ENCODE data around the gene ITSN1.

DNA sequence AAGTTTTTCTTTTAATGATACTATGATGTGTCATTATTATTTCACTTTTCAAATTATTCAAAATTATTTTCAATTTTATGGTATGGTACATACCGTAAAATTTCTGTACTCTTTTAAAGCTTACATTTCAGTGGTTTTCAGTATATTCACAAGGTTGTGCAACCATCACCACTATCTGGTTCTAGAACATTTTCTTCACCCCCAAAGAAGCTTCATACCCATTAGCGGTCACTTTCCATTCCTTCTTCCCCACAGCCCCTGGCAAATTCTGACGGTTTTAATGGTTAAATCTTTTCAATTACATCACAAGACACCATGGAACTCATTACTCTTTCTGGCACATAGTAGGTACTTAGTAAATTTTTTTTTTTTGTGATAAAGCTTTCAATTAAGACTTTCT, 296.1 kb downstream of the ITSN1 start:
- TF ChIP-seq, protein P1, sequence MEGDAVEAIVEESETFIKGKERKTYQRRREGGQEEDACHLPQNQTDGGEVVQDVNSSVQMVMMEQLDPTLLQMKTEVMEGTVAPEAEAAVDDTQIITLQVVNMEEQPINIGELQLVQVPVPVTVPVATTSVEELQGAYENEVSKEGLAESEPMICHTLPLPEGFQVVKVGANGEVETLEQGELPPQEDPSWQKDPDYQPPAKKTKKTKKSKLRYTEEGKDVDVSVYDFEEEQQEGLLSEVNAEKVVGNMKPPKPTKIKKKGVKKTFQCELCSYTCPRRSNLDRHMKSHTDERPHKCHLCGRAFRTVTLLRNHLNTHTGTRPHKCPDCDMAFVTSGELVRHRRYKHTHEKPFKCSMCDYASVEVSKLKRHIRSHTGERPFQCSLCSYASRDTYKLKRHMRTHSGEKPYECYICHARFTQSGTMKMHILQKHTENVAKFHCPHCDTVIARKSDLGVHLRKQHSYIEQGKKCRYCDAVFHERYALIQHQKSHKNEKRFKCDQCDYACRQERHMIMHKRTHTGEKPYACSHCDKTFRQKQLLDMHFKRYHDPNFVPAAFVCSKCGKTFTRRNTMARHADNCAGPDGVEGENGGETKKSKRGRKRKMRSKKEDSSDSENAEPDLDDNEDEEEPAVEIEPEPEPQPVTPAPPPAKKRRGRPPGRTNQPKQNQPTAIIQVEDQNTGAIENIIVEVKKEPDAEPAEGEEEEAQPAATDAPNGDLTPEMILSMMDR (IDR thresholded peaks at IDR 0.05): no peak
- TF ChIP-seq POLR2A (IDR thresholded peaks at IDR 0.05): no peak

Measured in body of pancreas (tissue), 4 donors.